Activated T-helper 2 cell treated with anti-CD3 and anti-CD28 coated beads, Interferon-gamma antibody, Interleukin-2, Interleukin-4, amounts not matched to agents 10 μg/mL and 5 μg/mL and 100 μg/mL, durations not matched to agents 14 hours and 24 hours and 36 hours (primary cell): ENCODE data around the gene SCNN1B. TPM values are rescaled to one million over a fixed set of nuclear protein-coding genes. Genes with fewer than 3 reads are reported as not detected.

Experiments
- DNase-seq: peaks from one replicate; pipeline ENCODE4 v3.0.0; 2021; ENCODE audit warnings: low spot score
- H3K27ac Mint-ChIP-seq: one replicate; pipeline ENCODE4 v1.8.0; 2021; ENCODE audit warnings: mixed read lengths
- H3K27me3 Mint-ChIP-seq: one replicate; pipeline ENCODE4 v1.8.0; 2021; ENCODE audit warnings: low read depth, mixed read lengths
- H3K36me3 Mint-ChIP-seq: one replicate; pipeline ENCODE4 v1.8.0; 2021; ENCODE audit warnings: low read depth, mixed read lengths
- H3K4me1 Mint-ChIP-seq: one replicate; pipeline ENCODE4 v1.8.0; 2021; ENCODE audit warnings: low read depth, mixed read lengths
- H3K4me3 Mint-ChIP-seq: one replicate; pipeline ENCODE4 v1.8.0; 2021; ENCODE audit warnings: low read depth, mild to moderate bottlenecking, moderate library complexity, mixed read lengths
- H3K9me3 Mint-ChIP-seq: one replicate; pipeline ENCODE4 v1.8.0; 2021; ENCODE audit warnings: mixed read lengths
- intact Hi-C: fragments of 100-400 bp; cut with micrococcal nuclease; formaldehyde crosslinking; loops from one replicate; pipeline ENCODE4 v1.15.1; 2023
- total RNA-seq: library from RNA; stranded (reverse); gene quantifications from 2 replicates; pipeline ENCODE4 v1.2.3, GENCODE V29; 2022

Gene SCNN1B
- total RNA-seq, 1 donor from 2014 or later: not detected

DNA sequence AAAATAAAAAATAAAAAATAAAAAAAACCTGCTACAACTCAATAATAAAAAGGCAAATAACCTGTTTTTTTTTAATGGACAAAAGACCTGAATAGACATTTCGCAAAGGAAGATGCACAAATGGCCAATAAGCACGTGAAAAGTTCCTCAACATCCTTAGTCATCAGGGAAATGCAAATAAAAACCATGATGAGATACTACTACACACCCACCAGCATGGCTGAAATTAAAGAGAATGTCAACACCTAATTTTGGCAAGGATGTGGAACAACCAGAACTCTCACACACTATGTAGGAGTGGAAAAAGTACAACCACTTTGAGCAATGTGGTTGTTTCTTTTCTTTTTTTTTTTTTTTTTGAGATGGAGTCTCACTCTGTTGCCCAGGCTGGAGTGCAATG is 126.2 kb downstream of the SCNN1B start:
- intact Hi-C loops: no loop called here
- H3K9me3 Mint-ChIP-seq: no peaks in the 10 kb centered on the region
- H3K4me1 Mint-ChIP-seq: no peaks in the 10 kb centered on the region
- H3K27me3 Mint-ChIP-seq: no peaks in the 10 kb centered on the region
- H3K36me3 Mint-ChIP-seq: peaks cover 21% of the 10 kb centered on the region
- no peak overlapping the region for H3K4me3 Mint-ChIP-seq
- DNase-seq: no peak
- no peak overlapping the region for H3K27ac Mint-ChIP-seq

Other genes starting within 250 kb of the SCNN1B start
- 7.7 and 8.0 TPM in 2 replicates for gene USP31, start 152.8 kb upstream of the SCNN1B start, total RNA-seq
- gene SCNN1G, start 119.6 kb upstream of the SCNN1B start, total RNA-seq: not detected in 2 replicates
- gene COG7, start 150.9 kb downstream of the SCNN1B start, total RNA-seq: 23.8 and 24.2 TPM in 2 replicates
- gene GGA2, start 208.2 kb downstream of the SCNN1B start, total RNA-seq: 108 and 110 TPM in 2 replicates